ENCODE measurements around the gene CNTNAP2. TPM values are rescaled to one million over a fixed set of nuclear protein-coding genes. Genes with fewer than 3 reads are reported as not detected.

CNTNAP2 gene
- total RNA-seq, 6 experiments from 2014 or later, result 1.8 to 8.1 (median 3.9) TPM

- intact Hi-C loops (cut with DNase I), result no loop called here
- no peaks in the 10 kb centered on the region for H3K9me3 ChIP-seq
Measured at GRCh38 chr7:147079083-147079482, 962.5 kb downstream of the CNTNAP2 start.

DNA sequence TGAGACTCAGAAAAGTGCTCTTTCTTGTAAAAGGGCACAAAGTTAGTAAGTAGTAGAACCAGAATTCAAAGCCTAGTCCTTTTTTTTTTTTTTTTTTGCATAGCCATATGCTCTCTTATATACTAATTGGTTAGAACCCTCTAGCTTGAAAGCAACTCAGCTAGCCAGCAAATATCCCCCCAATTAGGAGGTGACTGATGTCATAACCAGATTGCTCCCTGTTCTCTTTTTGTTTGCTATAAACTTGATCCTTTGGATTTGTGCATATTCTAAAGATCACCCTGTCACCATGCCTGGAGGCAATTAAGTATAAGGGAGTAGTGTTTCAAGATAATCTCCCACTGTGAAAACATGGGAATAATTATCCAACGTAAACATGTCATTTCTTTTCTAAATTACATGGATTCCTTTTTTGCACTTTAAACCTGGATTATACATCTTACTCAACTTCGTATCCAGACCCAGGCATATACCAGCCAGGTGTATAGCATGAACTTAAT, 963.4 kb downstream of the CNTNAP2 start:
- WGBS (ENCODE audit: insufficient coverage, low coverage, low lambda C conversion rate, missing lambda C conversion rate), result 42% methylated on average over 2 of the region's 2 CpGs
- H3K9me3 ChIP-seq, result no peaks in the 10 kb centered on the region
- TF ChIP-seq CTCF (IDR thresholded peaks at IDR 0.05) (no peak), POLR2A (IDR thresholded peaks at IDR 0.05) (no peak)
- no peaks in the 10 kb centered on the region for H3K4me1 ChIP-seq
- intact Hi-C loops (cut with DNase I), result no loop called here
- no peaks in the 10 kb centered on the region for H3K36me3 ChIP-seq
- H3K27me3 ChIP-seq, result no peaks in the 10 kb centered on the region
- DNase-seq (no peak), ATAC-seq (no peak)
- no peak overlapping the region for H3K27ac ChIP-seq
- no peak overlapping the region for H3K4me3 ChIP-seq

More at GRCh38 chr7:147079083-147079482, 962.5 kb downstream of the CNTNAP2 start:
- no peaks in the 10 kb centered on the region for H3K4me1 ChIP-seq
- 63% methylated on average over 5 of the region's 5 CpGs for WGBS (ENCODE audit: insufficient coverage, low coverage, low lambda C conversion rate, missing lambda C conversion rate)
- H3K4me3 ChIP-seq, result no peak overlapping the region
- TF ChIP-seq POLR2A (IDR thresholded peaks at IDR 0.05), result no peak
- no peak for TF ChIP-seq CTCF (IDR thresholded peaks at IDR 0.05)
- ATAC-seq, result no peak
- no peaks in the 10 kb centered on the region for H3K36me3 ChIP-seq
- H3K27me3 ChIP-seq, result no peaks in the 10 kb centered on the region
- DNase-seq, result no peak
- no peak overlapping the region for H3K27ac ChIP-seq

DNA sequence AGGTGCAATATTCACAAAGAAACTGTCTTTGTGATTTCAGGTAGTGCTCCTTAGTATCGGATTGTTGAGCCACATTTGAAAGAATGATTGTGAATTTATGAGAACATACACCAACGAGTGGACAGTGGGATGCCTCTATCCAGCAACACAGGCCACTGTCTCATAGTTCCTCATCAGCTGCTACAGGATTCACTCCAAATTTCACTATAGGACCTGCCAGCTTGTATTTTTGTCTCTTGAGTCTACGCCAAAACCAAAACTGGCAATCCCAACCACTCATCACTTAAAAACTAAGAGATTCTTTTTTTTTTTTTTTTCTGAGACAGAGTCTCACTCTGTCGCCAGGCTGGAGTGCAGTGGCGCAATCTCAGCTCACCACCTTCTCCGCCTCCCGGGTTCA, 964.5 kb downstream of the CNTNAP2 start:
- Histone ChIP-seq H3K27me3 (no peaks in the 10 kb centered on the region), H3K9me3 (no peaks in the 10 kb centered on the region), H3K27ac (no peak overlapping the region), H3K4me1 (no peaks in the 10 kb centered on the region), H3K4me3 (no peak overlapping the region), H3K36me3 (no peaks in the 10 kb centered on the region)
- TF ChIP-seq CTCF (IDR thresholded peaks at IDR 0.05), result no peak
- TF ChIP-seq POLR2A (IDR thresholded peaks at IDR 0.05), result no peak
- WGBS (ENCODE audit: insufficient coverage, low coverage, low lambda C conversion rate, missing lambda C conversion rate), result 81% methylated on average over 7 of the region's 7 CpGs
- ATAC-seq (no peak), DNase-seq (no peak)
- intact Hi-C loops (cut with DNase I), result no loop called here

DNA sequence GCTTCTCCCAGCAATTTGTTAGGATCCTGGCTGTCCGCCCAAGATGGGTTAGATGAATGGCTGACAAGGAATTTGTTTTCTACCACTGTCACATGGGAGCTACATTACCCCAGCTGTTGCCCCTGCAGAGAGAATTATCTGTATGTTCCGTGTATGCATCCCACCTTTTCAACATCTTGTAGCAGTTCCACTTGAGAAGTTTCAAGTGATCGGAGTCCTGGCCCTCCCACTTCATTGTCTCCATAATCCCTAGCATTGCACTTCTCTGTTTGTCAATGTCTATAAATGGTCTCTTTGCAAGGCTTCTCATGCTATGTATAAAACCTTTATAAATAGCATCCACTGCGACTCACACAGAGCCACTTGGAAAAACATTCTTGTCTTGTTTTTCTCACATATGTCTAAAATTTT, 972.5 kb downstream of the CNTNAP2 start:
- TF ChIP-seq CTCF (IDR thresholded peaks at IDR 0.05), result no peak
- no peak for TF ChIP-seq POLR2A (IDR thresholded peaks at IDR 0.05)
- H3K9me3 ChIP-seq, result no peaks in the 10 kb centered on the region
- no peaks in the 10 kb centered on the region for H3K36me3 ChIP-seq
- 64% methylated on average over 4 of the region's 4 CpGs for WGBS (ENCODE audit: insufficient coverage, low coverage, low lambda C conversion rate, missing lambda C conversion rate)
- no peaks in the 10 kb centered on the region for H3K27me3 ChIP-seq
- DNase-seq, result no peak
- no peaks in the 10 kb centered on the region for H3K4me1 ChIP-seq
- H3K27ac ChIP-seq, result no peak overlapping the region
- no peak for ATAC-seq
- no peak overlapping the region for H3K4me3 ChIP-seq
- intact Hi-C loops (cut with DNase I), result no loop called here

DNA sequence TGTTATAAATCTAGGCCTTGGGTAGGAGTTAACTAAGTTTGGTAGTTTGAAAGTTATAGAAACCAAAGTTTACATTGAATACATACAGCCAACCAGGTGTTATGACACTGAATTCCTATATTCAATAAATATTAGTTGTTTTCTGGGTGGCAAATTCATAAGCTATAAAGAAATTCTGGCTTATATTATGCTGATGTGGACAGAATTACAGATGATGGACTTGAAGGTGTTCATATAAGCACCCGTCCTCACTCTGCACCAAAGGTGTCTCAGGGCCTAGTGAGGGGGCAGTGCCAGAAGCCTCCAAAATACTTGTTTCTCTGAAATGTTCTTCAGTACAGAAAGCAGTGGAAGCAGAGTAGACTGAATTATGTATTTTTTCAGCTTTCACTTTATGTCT, 973.0 kb downstream of the CNTNAP2 start:
- H3K4me3 ChIP-seq, result no peak overlapping the region
- no peak for ATAC-seq
- WGBS (ENCODE audit: insufficient coverage, low coverage, low lambda C conversion rate, missing lambda C conversion rate), result 20% methylated on average over 1 of the region's 1 CpG
- H3K27me3 ChIP-seq, result no peaks in the 10 kb centered on the region
- no peaks in the 10 kb centered on the region for H3K9me3 ChIP-seq
- TF ChIP-seq POLR2A (IDR thresholded peaks at IDR 0.05) (no peak), CTCF (IDR thresholded peaks at IDR 0.05) (no peak)
- intact Hi-C loops (cut with DNase I), result no loop called here
- no peaks in the 10 kb centered on the region for H3K4me1 ChIP-seq
- DNase-seq, result no peak
- no peaks in the 10 kb centered on the region for H3K36me3 ChIP-seq
- H3K27ac ChIP-seq, result no peak overlapping the region
